Endothelial cell of umbilical vein (primary cell): ENCODE measurements around the gene CARMIL1. TPM values are rescaled to one million over a fixed set of nuclear protein-coding genes. Genes with fewer than 3 reads are reported as not detected.

ENCODE experiments used
- BruUV-seq: library from RNA; stranded (reverse); fragments of 400-500 nt; replicated peaks from 2 replicates; lab custom pipeline; 2021; lab: Mats Ljungman, UMichigan
- CTCF ChIA-PET: fragments of 300-600, 350-600 bp; sonication (Branson Sonifier 250); formaldehyde crosslinking; loops from one replicate; lab custom pipeline; 2021; ENCODE audit warnings: antibody characterized with exemption, inconsistent platforms; lab: Charles Lee
- POLR2A ChIA-PET: fragments of 300-600, 350-600 bp; sonication (Branson Sonifier 250); formaldehyde crosslinking; loops from one replicate; lab custom pipeline; 2021; ENCODE audit warnings: antibody characterized with exemption, inconsistent platforms; lab: Charles Lee
- DNase-seq: peaks from one replicate; pipeline ENCODE4 v3.0.0-alpha.2; 2011; ENCODE audit warnings: low read depth, low spot score
- FAIRE-seq: peaks from 2 replicates; lab custom pipeline; 2011; peaks lifted over from hg19 to GRCh38; lab: Jason Lieb, UNC
- H2AFZ ChIP-seq: 2 replicates; pipeline ENCODE4 v1.6.0; 2012; ENCODE audit warnings: low read depth, low read length, control low read depth, inconsistent platforms
- H3K27ac ChIP-seq: 2 replicates; pipeline ENCODE4 v1.5.1; 2011; ENCODE audit warnings: low read depth, mild to moderate bottlenecking, control low read depth, low read length, moderate library complexity; ENCODE audit not compliant: insufficient read depth
- H3K27me3 ChIP-seq, 2 experiments: 2 replicates each; pipeline versions ENCODE4 v1.6.0 to v1.6.1; 2011; ENCODE audit warnings: low read length in 2 of 2, mixed read lengths in 1 of 2; ENCODE audit not compliant: control insufficient read depth in 2 of 2, insufficient read depth in 2 of 2
- H3K36me3 ChIP-seq, 2 experiments: 2 replicates in 1 of 2; 3 replicates in 1 of 2; pipeline ENCODE4 v1.5.1; 2011; ENCODE audit warnings: low read length in 2 of 2, mild to moderate bottlenecking in 1 of 2, moderate library complexity in 1 of 2; ENCODE audit not compliant: control insufficient read depth in 2 of 2, insufficient read depth in 2 of 2; ENCODE audit errors: extremely low read depth in 1 of 2
- H3K4me1 ChIP-seq: 3 replicates; pipeline ENCODE4 v1.5.1; 2011; ENCODE audit warnings: mild to moderate bottlenecking, low read length; ENCODE audit not compliant: control insufficient read depth, insufficient read depth; ENCODE audit errors: extremely low read depth
- H3K4me2 ChIP-seq: 2 replicates; pipeline ENCODE4 v1.6.1; 2011; ENCODE audit warnings: low read length, control low read depth, mixed read lengths; ENCODE audit not compliant: insufficient read depth
- H3K4me3 ChIP-seq, 3 experiments: fragments of 200-600 bp in 1 of 3; sonication (generic), shearing (Covaris generic) in 1 of 3; replicated peaks in 1 of 3; 2 replicates each; pipeline ENCODE4 v1.5.1; 2011 to 2016; ENCODE audit warnings: control low read depth in 3 of 3, low read length in 3 of 3, mild to moderate bottlenecking in 2 of 3, inconsistent platforms in 1 of 3, low read depth in 1 of 3, moderate library complexity in 1 of 3; ENCODE audit not compliant: insufficient read depth in 1 of 3
- H3K79me2 ChIP-seq: 2 replicates; pipeline ENCODE4 v1.6.0; 2012; ENCODE audit warnings: low read length, inconsistent platforms; ENCODE audit not compliant: control insufficient read depth, insufficient read depth
- H3K9ac ChIP-seq: replicated peaks from 2 replicates; pipeline ENCODE3; 2011; ENCODE audit warnings: low read length, control low read depth; ENCODE audit not compliant: insufficient read depth; ENCODE audit errors: extremely low read depth
- H3K9me1 ChIP-seq: replicated peaks from 3 replicates; pipeline ENCODE4 v1.6.0; 2011; ENCODE audit warnings: mild to moderate bottlenecking, low read length; ENCODE audit not compliant: control insufficient read depth, insufficient read depth; ENCODE audit errors: extremely low read depth
- H3K9me3 ChIP-seq: replicated peaks from 2 replicates; pipeline ENCODE4 v1.5.1; 2012; ENCODE audit warnings: low read length, inconsistent platforms; ENCODE audit not compliant: control insufficient read depth, insufficient read depth
- H4K20me1 ChIP-seq: replicated peaks from 2 replicates; pipeline ENCODE3; 2011; ENCODE audit warnings: mild to moderate bottlenecking, low read length; ENCODE audit not compliant: control insufficient read depth, insufficient read depth; ENCODE audit errors: extremely low read depth
- CTCF ChIP-seq, 2 donors: IDR thresholded peaks; 1 replicate in 1 of 2; 2 replicates in 1 of 2; pipeline ENCODE4 v1.5.1; 2011; ENCODE audit warnings: low read length in 2 of 2, mild to moderate bottlenecking in 2 of 2, moderate library complexity in 2 of 2, control low read depth in 1 of 2, inconsistent platforms in 1 of 2, low read depth in 1 of 2; ENCODE audit not compliant: insufficient read depth in 1 of 2; ENCODE audit errors: extremely low read depth in 1 of 2
- EZH2 ChIP-seq: IDR thresholded peaks from 2 replicates; pipeline ENCODE4 v1.6.1; 2012; ENCODE audit warnings: borderline replicate concordance, low read depth, mild to moderate bottlenecking, moderate library complexity, low read length, inconsistent platforms; ENCODE audit not compliant: severe bottlenecking
- FOS ChIP-seq: IDR thresholded peaks from 2 replicates; pipeline ENCODE4 v1.6.1; 2011; ENCODE audit warnings: mild to moderate bottlenecking, low read length, moderate library complexity, borderline replicate concordance; ENCODE audit not compliant: insufficient read depth
- GATA2 ChIP-seq: IDR thresholded peaks from 2 replicates; pipeline ENCODE4 v1.7.0; 2011; ENCODE audit warnings: low read depth, mild to moderate bottlenecking, moderate library complexity, mixed read lengths, low read length; ENCODE audit not compliant: insufficient read length, insufficient read depth
- JUN ChIP-seq: IDR thresholded peaks from 2 replicates; pipeline ENCODE4 v1.6.1; 2011; ENCODE audit warnings: borderline replicate concordance, low read depth; ENCODE audit not compliant: insufficient read length, insufficient read depth
- MYC ChIP-seq: IDR thresholded peaks from one replicate; pipeline ENCODE4 v1.6.1; 2011; ENCODE audit warnings: mild to moderate bottlenecking, low read depth, low read length
- POLR2A ChIP-seq: IDR thresholded peaks from 2 replicates; pipeline ENCODE4 v1.6.1; 2012; ENCODE audit warnings: low read depth, mild to moderate bottlenecking, control low read depth, low read length
- POLR2AphosphoS5 ChIP-seq: IDR thresholded peaks from 2 replicates; pipeline ENCODE4 v1.6.1; 2012; ENCODE audit warnings: low read depth, mild to moderate bottlenecking, control low read depth, low read length, moderate library complexity; ENCODE audit not compliant: insufficient read depth
- dilution Hi-C: fragments of 300-500 bp; cut with MboI; formaldehyde crosslinking; loops from one replicate; pipeline ENCODE4 v1.15.0; 2019; ENCODE audit warnings: low sequenced_read_pairs; ENCODE audit not compliant: extremely low pct_ligation_motif_present
- intact Hi-C: fragments of 100-400 bp; cut with micrococcal nuclease; formaldehyde crosslinking; loops from one replicate; pipeline ENCODE4 v1.10.0; 2022
- polyA plus RNA-seq, 4 experiments: library from polyadenylated mRNA; depleted of rRNA in 3 of 4; stranded (reverse) in 3 of 4; unstranded in 1 of 4; fragments of >200 nt; gene quantifications; 2 replicates each; pipeline versions ENCODE4 v1.2.1 to v1.2.3, GENCODE V29; 2011 to 2012; ENCODE audit warnings: missing spikeins in 1 of 4
- total RNA-seq: library from RNA; stranded (reverse); gene quantifications from 2 replicates; pipeline ENCODE4 v1.2.3, GENCODE V29; 2021
- TF ChIP-seq, protein P1 (sequence below): IDR thresholded peaks from 2 replicates; pipeline ENCODE4 v1.6.1; 2011; ENCODE audit not compliant: insufficient read depth, insufficient read length

The CARMIL1 gene
- total and polyA plus RNA-seq, 2 donors (not counting 3 experiments of a cell fraction or from before 2014, with no cell fraction given), result 1.3 to 8.7 TPM

DNA sequence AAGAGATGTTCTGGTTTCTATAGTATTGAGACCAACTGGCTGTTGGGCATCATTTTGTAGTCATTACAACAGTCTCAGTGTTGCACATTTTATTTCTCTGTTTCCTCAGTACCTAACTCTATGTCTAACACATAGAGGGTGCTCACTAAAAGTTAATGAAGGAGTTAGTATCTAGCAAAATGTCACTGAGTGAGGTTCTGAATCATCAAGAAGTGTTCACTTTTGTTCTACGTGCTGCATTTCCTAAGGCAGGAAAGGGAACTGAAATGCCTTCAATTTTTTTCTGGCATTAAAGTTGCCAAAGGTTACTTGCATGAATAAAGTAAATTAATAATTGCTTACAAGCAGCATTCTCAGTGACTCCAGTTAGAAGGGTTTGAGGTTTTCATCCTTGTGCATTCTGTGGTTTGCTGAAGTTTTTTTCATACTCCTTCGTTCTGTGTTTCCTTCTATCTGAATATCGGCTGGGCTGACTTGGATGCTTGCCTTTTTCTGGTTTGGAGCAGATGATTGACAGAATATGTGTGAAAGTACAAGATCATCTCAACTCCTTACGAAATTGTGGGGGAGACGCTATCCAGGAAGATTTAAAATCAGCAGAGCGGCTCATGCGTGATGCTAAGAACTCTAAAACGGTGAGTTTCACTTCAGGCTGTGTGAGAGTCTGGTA lies 258.3 kb downstream of the CARMIL1 start:
- ChIA-PET CTCF (no interaction called here), POLR2A (no interaction called here)
- no peak overlapping the region for H3K4me3 ChIP-seq
- TF ChIP-seq, protein P1, sequence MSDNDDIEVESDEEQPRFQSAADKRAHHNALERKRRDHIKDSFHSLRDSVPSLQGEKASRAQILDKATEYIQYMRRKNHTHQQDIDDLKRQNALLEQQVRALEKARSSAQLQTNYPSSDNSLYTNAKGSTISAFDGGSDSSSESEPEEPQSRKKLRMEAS, result no peak
- no peak for TF ChIP-seq FOS
- no peak for TF ChIP-seq POLR2AphosphoS5
- no peak for TF ChIP-seq EZH2
- no peak for TF ChIP-seq MYC
- no peak for TF ChIP-seq JUN
- TF ChIP-seq GATA2, result no peak
- H3K36me3 ChIP-seq, result no peaks in the 10 kb centered on the region
- no peak for FAIRE-seq
- no peak overlapping the region for H2AFZ ChIP-seq
- H4K20me1 ChIP-seq, result no peaks in the 10 kb centered on the region
- no peak overlapping the region for H3K27ac ChIP-seq
- H3K9me1 ChIP-seq, result no peaks in the 10 kb centered on the region
- no peak overlapping the region for H3K9ac ChIP-seq
- H3K27me3 ChIP-seq, result no peaks in the 10 kb centered on the region
- intact Hi-C loops (no loop called here), dilution Hi-C loops (no loop called here)
- no peaks in the 10 kb centered on the region for H3K79me2 ChIP-seq
- no peak overlapping the region for H3K4me2 ChIP-seq
- H3K4me1 ChIP-seq, result no peaks in the 10 kb centered on the region
- DNase-seq, result no peak
- H3K9me3 ChIP-seq, result no peaks in the 10 kb centered on the region
- BruUV-seq, result no TSS peak

DNA sequence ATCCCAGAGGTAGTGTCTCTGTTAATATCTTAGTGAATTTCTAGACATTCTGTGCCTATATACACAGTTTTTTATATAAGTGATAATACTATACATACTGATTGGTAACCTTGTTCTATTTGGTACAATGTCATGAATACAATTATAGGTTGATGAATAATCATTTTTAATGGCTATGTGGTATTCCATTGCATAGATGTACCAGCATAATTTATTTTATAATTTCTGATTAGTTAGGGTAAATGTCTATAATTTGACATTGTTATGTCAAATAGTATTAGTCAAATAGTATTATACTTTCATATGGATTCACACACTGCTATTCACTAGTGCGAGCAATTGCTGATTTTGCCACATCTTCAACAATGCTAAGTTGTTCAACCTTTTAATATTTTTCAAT lies 262.1 kb downstream of the CARMIL1 start:
- no peak overlapping the region for H3K9ac ChIP-seq
- CTCF ChIA-PET, result interaction anchor here (5.7 kb wide), 1 partner anchor 15 kb away, joined by 28 read pairs; no protein-coding TSS in a partner anchor
- H3K4me3 ChIP-seq, result no peak overlapping the region
- H2AFZ ChIP-seq, result no peak overlapping the region
- H3K27ac ChIP-seq, result no peak overlapping the region
- no peak for FAIRE-seq
- no peak for TF ChIP-seq GATA2
- TF ChIP-seq EZH2, result no peak
- TF ChIP-seq MYC, result no peak
- TF ChIP-seq POLR2AphosphoS5, result no peak
- TF ChIP-seq JUN, result no peak
- TF ChIP-seq, protein P1, result no peak
- TF ChIP-seq CTCF (IDR thresholded peaks at IDR 0.05; ENCODE audit: extremely low read depth in 1 of 2, insufficient read depth in 1 of 2, low read depth in 1 of 2, low read length in 2 of 2), result no peak
- TF ChIP-seq FOS, result no peak
- TF ChIP-seq POLR2A, result no peak
- dilution Hi-C loops, result no loop called here
- no peak for DNase-seq
- POLR2A ChIA-PET, result no interaction called here
- H3K9me1 ChIP-seq, result no peaks in the 10 kb centered on the region
- no peaks in the 10 kb centered on the region for H3K9me3 ChIP-seq
- H3K4me1 ChIP-seq, result no peaks in the 10 kb centered on the region
- no peaks in the 10 kb centered on the region for H3K36me3 ChIP-seq
- no peak overlapping the region for H3K4me2 ChIP-seq
- no peaks in the 10 kb centered on the region for H3K27me3 ChIP-seq
- intact Hi-C loops, result no loop called here
- no peaks in the 10 kb centered on the region for H3K79me2 ChIP-seq
- BruUV-seq, result no TSS peak
- H4K20me1 ChIP-seq, result no peaks in the 10 kb centered on the region
